COLO668 (cell line): ENCODE measurements around the gene CCL2.

ENCODE experiments used
- DNase-seq: peaks from one replicate; lab custom pipeline; 2025; ENCODE audit not compliant: unreplicated experiment; lab: John Stamatoyannopoulos, UW

CCL2 gene

DNA sequence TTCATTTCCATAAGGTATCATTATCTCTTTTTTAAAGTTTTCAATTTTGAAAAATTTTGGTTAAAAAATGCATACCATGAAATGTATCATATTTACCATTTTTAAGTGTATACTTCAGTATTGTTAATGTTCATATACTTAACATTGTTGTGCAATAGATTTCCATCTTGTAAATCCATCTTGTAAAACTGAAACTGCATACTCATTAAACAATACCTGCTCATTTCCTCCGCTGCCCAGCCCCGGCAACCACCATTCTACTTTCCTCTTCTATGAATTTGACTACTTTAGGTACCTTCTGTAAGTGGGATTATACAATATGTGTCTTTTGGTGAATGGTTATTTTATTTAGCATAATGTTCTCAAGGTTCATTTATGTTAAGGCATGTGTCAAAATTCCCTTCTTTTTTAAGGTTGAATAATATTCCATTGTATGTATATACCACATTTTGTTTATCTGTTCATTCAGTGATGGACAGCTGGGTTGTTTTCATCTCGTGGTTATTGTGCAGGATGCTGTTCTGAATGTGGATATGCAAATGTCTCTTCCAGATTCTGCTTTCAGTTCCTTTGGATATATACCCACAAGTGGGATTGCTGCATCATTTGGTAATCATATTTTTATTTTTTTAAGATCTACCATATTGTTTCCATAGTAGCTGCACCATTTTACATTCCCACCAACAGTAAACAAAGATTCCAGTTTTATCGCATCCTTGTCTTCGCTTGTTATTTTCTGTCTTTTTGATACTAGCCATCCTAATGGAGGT is 6.7 kb downstream of the CCL2 start:
- no peak for DNase-seq

DNA sequence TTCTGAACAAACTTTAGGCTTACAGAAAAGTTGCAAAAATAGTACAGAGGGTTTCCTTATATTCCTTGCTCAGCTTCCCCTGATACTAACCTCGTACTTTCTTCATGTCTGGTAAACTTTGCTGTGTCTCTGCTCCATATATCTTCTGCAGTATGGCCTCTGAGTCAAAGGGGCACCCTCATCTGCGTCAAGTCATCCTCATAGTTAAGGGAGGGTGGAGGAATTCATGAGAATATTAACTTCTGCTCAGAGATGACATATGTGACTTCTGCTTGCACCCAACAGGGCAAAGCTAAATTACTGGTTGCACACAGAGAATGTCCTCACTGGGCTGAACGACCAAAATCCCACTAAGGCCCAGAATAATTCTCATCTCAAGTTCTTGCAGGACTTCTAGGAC is 10.6 kb downstream of the CCL2 start:
- DNase-seq, result no peak

GRCh38 chr17:34269969-34270368 is 14.9 kb downstream of the CCL2 start, which contains the start of gene CCL7:
TSS of gene CCL7 (plus strand) at chr17:34270221. CDS start at chr17:34270291, 70 bp downstream.
- no peak for DNase-seq

DNA sequence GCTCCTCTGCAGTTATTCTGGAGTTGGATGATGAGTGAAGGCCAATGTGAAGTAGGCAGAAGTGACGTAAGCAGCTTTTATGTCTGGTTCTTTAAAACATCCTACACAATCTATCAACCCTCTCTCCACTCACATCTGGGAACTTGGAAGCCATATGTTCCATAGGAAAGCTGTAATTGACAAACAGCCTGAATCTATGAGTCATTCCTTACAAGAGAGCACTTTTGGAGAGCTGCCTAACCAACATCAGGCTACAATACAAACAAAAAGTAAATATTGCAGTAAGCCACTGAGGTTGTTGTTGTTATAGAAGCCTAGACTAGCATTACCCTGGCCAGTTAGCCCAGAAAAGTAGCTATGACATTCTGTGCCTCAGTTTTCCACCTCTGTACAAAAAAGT is 20.8 kb downstream of the CCL2 start:
- no peak for DNase-seq

- no peak for DNase-seq
Observed at GRCh38 chr17:34276826-34277225, 21.7 kb downstream of the CCL2 start.

GRCh38 chr17:34283571-34283970 is 28.5 kb downstream of the CCL2 start:
- DNase-seq, result no peak

DNA sequence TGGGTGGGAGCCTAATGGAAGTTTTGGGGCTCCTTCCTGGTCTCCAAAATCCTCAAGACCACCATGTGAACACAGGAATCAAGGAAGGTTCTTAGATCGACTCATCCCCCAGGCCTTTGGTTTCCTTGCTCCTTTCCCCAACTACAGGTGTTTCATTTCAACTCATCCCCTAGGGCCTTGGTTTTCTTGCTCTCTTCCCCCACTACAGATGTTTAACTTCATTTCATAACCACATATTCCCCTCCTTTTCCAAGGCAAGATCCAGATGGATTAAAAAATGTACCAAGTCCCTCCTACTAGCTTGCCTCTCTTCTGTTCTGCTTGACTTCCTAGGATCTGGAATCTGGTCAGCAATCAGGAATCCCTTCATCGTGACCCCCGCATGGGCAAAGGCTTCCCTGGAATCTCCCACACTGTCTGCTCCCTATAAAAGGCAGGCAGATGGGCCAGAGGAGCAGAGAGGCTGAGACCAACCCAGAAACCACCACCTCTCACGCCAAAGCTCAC is 30.3 kb downstream of the CCL2 start, which contains the start of gene CCL11:
CCL11 (plus strand) TSS at position 457 of the 507 bp plus-strand sequence. CDS start 67 bp downstream, outside the sequence.
- DNase-seq, result no peak

DNA sequence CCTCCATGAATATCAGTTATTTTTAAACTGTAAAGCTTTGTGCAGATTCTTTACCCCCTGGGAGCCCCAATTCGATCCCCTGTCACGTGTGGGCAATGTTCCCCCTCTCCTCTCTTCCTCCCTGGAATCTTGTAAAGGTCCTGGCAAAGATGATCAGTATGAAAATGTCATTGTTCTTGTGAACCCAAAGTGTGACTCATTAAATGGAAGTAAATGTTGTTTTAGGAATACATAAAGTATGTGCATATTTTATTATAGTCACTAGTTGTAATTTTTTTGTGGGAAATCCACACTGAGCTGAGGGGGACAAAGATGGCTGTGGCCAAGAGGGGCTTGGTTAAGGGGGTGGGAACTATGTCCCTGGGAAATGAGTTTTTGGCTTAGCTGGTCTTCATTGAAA is 32.8 kb downstream of the CCL2 start:
- no peak for DNase-seq

DNA sequence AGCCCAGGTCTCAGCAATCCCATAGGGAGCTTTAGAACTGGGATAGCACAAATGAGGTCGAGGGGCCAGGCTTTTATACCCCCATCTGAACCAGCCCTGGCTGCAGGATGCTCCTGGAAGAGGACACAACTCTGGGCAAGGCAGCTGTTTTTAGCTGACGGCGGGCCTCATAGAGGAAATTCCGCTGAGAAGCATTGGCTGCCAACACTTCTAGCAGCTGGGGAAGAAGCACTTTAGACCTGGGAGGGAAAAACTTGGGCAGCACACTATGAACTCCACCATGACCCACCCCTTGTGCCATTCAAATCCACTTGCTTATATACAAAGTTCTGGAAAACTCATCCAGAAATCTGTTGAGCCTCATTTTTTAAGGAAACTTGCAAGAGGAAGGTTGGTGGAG is 35.5 kb downstream of the CCL2 start:
- no peak for DNase-seq

- DNase-seq, result no peak
Observed at GRCh38 chr17:34291721-34292348, 36.8 kb downstream of the CCL2 start.

DNA sequence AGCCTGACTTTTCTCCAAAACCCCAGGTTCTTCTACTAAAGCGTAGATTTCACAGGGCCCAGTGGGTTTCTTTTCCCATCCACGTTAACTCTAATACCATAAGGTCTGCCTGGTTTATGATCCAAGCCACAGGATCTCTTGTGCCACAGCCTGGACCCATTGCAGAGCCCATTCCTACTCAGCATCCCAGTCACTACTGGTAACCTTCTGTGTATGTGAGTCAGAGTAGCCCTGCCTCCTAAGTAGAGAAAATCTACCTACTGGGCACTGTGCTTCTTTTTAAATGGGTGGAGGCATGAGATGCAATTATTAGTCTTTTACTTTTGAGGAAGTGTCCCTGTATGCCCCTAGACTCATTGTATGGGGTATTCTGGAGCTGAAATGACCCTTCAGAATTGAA is 43.9 kb downstream of the CCL2 start:
- no peak for DNase-seq

- DNase-seq, result no peak
Observed at GRCh38 chr17:34299956-34300577, 45.0 kb downstream of the CCL2 start.

- DNase-seq, result no peak
Observed at GRCh38 chr17:34300652-34301370, 45.7 kb downstream of the CCL2 start.

DNA sequence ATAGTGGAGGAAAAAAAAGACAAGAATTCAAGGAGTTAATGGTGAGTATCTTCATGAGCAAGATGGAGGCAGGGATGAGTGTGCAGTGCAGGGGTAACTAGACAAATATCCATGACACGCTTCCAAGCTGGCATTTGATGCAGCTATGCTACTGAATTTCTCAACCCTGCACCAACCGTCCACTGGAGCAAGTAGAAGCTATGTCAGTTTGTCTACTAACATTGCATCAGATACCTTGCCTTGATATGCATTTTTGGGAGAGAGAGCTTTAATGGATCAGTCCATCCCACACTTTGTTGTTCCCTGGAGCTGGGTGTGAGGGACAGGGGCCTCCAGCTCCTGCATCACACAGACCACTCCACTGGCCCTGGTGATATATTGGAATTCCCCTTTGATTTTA is 46.9 kb downstream of the CCL2 start:
- DNase-seq, result no peak

DNA sequence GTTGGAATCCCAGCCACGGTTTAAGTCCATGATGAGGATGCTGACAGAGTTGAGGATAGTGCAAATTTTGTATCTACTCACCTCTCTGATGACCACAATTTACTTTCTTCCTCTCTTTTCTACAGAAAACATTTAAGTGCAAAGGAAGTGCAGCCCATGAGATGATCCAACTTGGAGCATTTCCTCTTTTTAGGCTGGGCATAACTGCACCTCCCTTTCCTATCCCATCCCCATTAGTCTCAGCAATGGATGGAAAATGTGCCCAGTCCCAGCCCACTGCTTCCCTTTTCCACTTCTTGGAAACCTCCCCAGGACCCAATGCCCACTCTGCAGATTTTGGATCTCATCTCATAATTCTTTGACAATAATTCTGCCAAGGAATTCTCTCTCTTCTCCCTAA is 47.6 kb downstream of the CCL2 start:
- no peak for DNase-seq

GRCh38 chr17:34303606-34304005 is 48.5 kb downstream of the CCL2 start:
- DNase-seq, result no peak

- DNase-seq, result no peak
Observed at GRCh38 chr17:34305061-34305460, 50.0 kb downstream of the CCL2 start.

DNA sequence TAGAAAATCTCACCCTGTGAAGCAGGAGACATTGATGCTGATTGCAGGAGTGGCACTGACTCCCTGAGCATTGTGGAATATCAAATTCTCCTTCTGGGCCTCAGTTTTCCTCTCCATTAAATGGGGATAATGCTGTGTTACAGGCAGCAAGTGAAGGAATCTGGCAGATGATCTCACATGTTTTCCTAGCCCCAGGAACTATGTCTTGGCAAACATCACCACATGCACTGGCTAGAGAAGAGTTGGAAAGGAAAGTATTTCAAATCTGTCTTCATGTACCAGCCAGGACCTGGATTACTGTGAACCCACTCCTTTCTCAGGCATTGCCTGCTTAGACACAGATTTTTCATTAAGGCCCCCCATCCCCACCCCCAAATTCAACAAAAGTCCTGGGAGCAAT is 50.5 kb downstream of the CCL2 start:
- no peak for DNase-seq

DNA sequence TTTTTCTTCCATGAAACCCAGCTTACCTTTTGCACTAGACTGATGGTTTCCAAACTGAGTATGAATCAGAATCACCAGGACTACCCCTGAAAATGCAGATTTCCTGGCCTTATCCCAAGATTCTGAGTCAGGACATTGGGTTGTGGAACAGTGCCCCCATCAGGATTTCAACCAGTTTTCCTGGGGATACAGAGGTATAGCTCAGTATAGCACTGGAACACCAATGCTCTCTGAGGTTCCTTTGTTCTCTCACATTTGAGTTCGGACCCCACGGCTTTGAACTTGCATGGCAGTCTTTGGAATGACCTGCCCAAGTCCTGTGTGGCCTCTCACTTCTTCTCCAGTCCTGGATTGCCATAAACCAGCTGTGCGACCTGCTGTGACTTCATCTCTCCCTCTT is 51.4 kb downstream of the CCL2 start:
- DNase-seq, result no peak
